IMR-90 (cell line): ENCODE data around the gene PAIP1. TPM values are rescaled to one million over a fixed set of nuclear protein-coding genes. Genes with fewer than 3 reads are reported as not detected.

ENCODE experiments used
- ATAC-seq: fragments of 200-7000 bp; cut with Tn5 transposase; 2 replicates; pipeline ENCODE4 v1.9.1; 2020; ENCODE audit warnings: low read depth, mild to moderate bottlenecking, moderate library complexity
- BruUV-seq: library from RNA; stranded (reverse); fragments of 400-500 nt; replicated peaks from 2 replicates; lab custom pipeline; 2021; lab: Mats Ljungman, UMichigan
- CTCF ChIA-PET: fragments of 300-600 bp; formaldehyde crosslinking; extraction: SDS; loops from one replicate; lab custom pipeline; 2021; ENCODE audit warnings: antibody characterized with exemption; lab: Yijun Ruan, JAX
- POLR2A ChIA-PET: fragments of 300-600 bp; sonication (Branson Sonifier 250); formaldehyde crosslinking; loops from one replicate; lab custom pipeline; 2022; ENCODE audit warnings: antibody characterized with exemption; ENCODE audit not compliant: unreplicated experiment; lab: Charles Lee
- DNase-seq: peaks from one replicate; pipeline ENCODE4 v3.0.0; 2013
- H2AFZ ChIP-seq: replicated peaks from 2 replicates; pipeline ENCODE3; 2013; ENCODE audit warnings: low read length, mild to moderate bottlenecking; ENCODE audit not compliant: poor library complexity
- H2AK5ac ChIP-seq: 2 replicates; pipeline ENCODE4 v1.6.1; 2013; ENCODE audit warnings: low read depth, low read length, inconsistent platforms
- H2AK9ac ChIP-seq: replicated peaks from 2 replicates; pipeline ENCODE3; 2013; ENCODE audit warnings: mild to moderate bottlenecking, low read depth, low read length, moderate library complexity; ENCODE audit not compliant: poor library complexity
- H2BK120ac ChIP-seq: 2 replicates; pipeline ENCODE4 v1.6.1; 2013; ENCODE audit warnings: low read depth, low read length, inconsistent platforms
- H2BK15ac ChIP-seq: 3 replicates; pipeline ENCODE4 v1.6.1; 2013; ENCODE audit warnings: low read depth, low read length, inconsistent platforms
- H2BK20ac ChIP-seq: 2 replicates; pipeline ENCODE4 v1.6.1; 2013; ENCODE audit warnings: low read depth, mild to moderate bottlenecking, inconsistent platforms, low read length, moderate library complexity
- H2BK5ac ChIP-seq: 2 replicates; pipeline ENCODE4 v1.6.1; 2013; ENCODE audit warnings: mild to moderate bottlenecking, low read depth, low read length, inconsistent platforms; ENCODE audit not compliant: poor library complexity, severe bottlenecking
- H3K14ac ChIP-seq: replicated peaks from 2 replicates; pipeline ENCODE4 v1.6.1; 2013; ENCODE audit warnings: low read depth, low read length, inconsistent platforms
- H3K18ac ChIP-seq: 2 replicates; pipeline ENCODE4 v1.6.1; 2013; ENCODE audit warnings: low read depth, low read length, control low read depth
- H3K23ac ChIP-seq: 2 replicates; pipeline ENCODE4 v1.6.1; 2013; ENCODE audit warnings: low read depth, low read length, inconsistent platforms
- H3K27ac ChIP-seq: 2 replicates; pipeline ENCODE4 v1.5.1; 2013; ENCODE audit warnings: mild to moderate bottlenecking, control low read depth, low read length; ENCODE audit not compliant: insufficient read depth
- H3K27me3 ChIP-seq: 2 replicates; pipeline ENCODE4 v1.6.1; 2013; ENCODE audit warnings: low read length; ENCODE audit not compliant: control insufficient read depth, insufficient read depth
- H3K36me3 ChIP-seq: 2 replicates; pipeline ENCODE4 v1.6.1; 2013; ENCODE audit warnings: low read length, mixed read lengths; ENCODE audit not compliant: control insufficient read depth, insufficient read depth
- H3K4ac ChIP-seq: 2 replicates; pipeline ENCODE4 v1.6.1; 2013; ENCODE audit warnings: low read depth, low read length, inconsistent platforms
- H3K4me1 ChIP-seq: 2 replicates; pipeline ENCODE4 v1.6.1; 2013; ENCODE audit warnings: low read length, mixed read lengths; ENCODE audit not compliant: control insufficient read depth, insufficient read depth
- H3K4me2 ChIP-seq: 2 replicates; pipeline ENCODE4 v1.6.1; 2013; ENCODE audit warnings: low read depth, mild to moderate bottlenecking, control low read depth, low read length, moderate library complexity
- H3K4me3 ChIP-seq: 2 replicates; pipeline ENCODE4 v1.5.1; 2013; ENCODE audit warnings: low read depth, mild to moderate bottlenecking, control low read depth, low read length, moderate library complexity; ENCODE audit not compliant: insufficient read depth
- H3K56ac ChIP-seq: 2 replicates; pipeline ENCODE4 v1.6.1; 2013; ENCODE audit warnings: low read length, inconsistent platforms; ENCODE audit not compliant: insufficient read depth; ENCODE audit errors: extremely low read depth
- H3K79me1 ChIP-seq, 2 experiments: 2 replicates each; pipeline ENCODE4 v1.6.1; 2013; ENCODE audit warnings: low read length in 2 of 2, inconsistent platforms in 1 of 2, low read depth in 1 of 2
- H3K9ac ChIP-seq: 2 replicates; pipeline ENCODE4 v1.6.1; 2013; ENCODE audit warnings: low read depth, low read length, control low read depth
- H3K9me1 ChIP-seq: 2 replicates; pipeline ENCODE4 v1.6.1; 2013; ENCODE audit warnings: low read length, inconsistent platforms; ENCODE audit not compliant: insufficient read depth
- H3K9me3 ChIP-seq: 2 replicates; pipeline ENCODE4 v1.6.1; 2013; ENCODE audit warnings: low read length; ENCODE audit not compliant: control insufficient read depth, insufficient read depth
- H4K20me1 ChIP-seq: 2 replicates; pipeline ENCODE4 v1.6.1; 2013; ENCODE audit warnings: low read length, inconsistent platforms; ENCODE audit not compliant: insufficient read depth
- H4K5ac ChIP-seq: 2 replicates; pipeline ENCODE4 v1.6.1; 2013; ENCODE audit warnings: mild to moderate bottlenecking, low read depth, low read length, control low read depth
- H4K8ac ChIP-seq, 2 experiments: 2 replicates each; pipeline ENCODE4 v1.6.1; 2013; ENCODE audit warnings: low read depth in 2 of 2, low read length in 2 of 2, control low read depth in 1 of 2, inconsistent platforms in 1 of 2
- H4K91ac ChIP-seq: 2 replicates; pipeline ENCODE4 v1.6.1; 2013; ENCODE audit warnings: low read depth, low read length, inconsistent platforms; ENCODE audit not compliant: insufficient read depth
- BHLHE40 ChIP-seq: fragments of 150-350 bp; IDR thresholded peaks from 2 replicates; pipeline ENCODE4 v1.6.1; 2016; ENCODE audit warnings: mild to moderate bottlenecking, low read depth, low read length
- CEBPB ChIP-seq: IDR thresholded peaks from 2 replicates; pipeline ENCODE4 v1.6.1; 2012; ENCODE audit warnings: low read depth, low read length, improper control_type of control experiment
- CHD1 ChIP-seq: IDR thresholded peaks from 2 replicates; pipeline ENCODE4 v1.6.1; 2012; ENCODE audit warnings: low read depth, low read length, improper control_type of control experiment
- ELK1 ChIP-seq: fragments of 150-350 bp; IDR thresholded peaks from 2 replicates; pipeline ENCODE4 v1.6.1; 2016; ENCODE audit warnings: low read depth, mild to moderate bottlenecking, low read length, moderate library complexity, borderline replicate concordance
- FOS ChIP-seq: fragments of 150-350 bp; IDR thresholded peaks from 2 replicates; pipeline ENCODE4 v1.6.1; 2016; ENCODE audit warnings: low read depth, low read length
- MAFK ChIP-seq: IDR thresholded peaks from 2 replicates; pipeline ENCODE4 v1.6.1; 2012; ENCODE audit warnings: low read depth, low read length, improper control_type of control experiment
- MAZ ChIP-seq: IDR thresholded peaks from 2 replicates; pipeline ENCODE4 v1.6.1; 2012; ENCODE audit warnings: low read depth, mild to moderate bottlenecking, low read length, improper control_type of control experiment, moderate library complexity, borderline replicate concordance
- MXI1 ChIP-seq: IDR thresholded peaks from 2 replicates; pipeline ENCODE4 v1.6.1; 2012; ENCODE audit warnings: low read depth, mild to moderate bottlenecking, low read length, moderate library complexity, borderline replicate concordance
- NFE2L2 ChIP-seq: fragments of 150-350 bp; IDR thresholded peaks from 2 replicates; pipeline ENCODE4 v1.6.1; 2016; ENCODE audit warnings: low read depth, mild to moderate bottlenecking, low read length
- POLR2A ChIP-seq: IDR thresholded peaks from 2 replicates; pipeline ENCODE4 v1.6.1; 2012; ENCODE audit warnings: mild to moderate bottlenecking, low read depth, low read length
- RAD21 ChIP-seq: IDR thresholded peaks from 2 replicates; pipeline ENCODE4 v1.6.1; 2012; ENCODE audit warnings: low read length, improper control_type of control experiment
- RCOR1 ChIP-seq: IDR thresholded peaks from 2 replicates; pipeline ENCODE4 v1.6.1; 2012; ENCODE audit warnings: mild to moderate bottlenecking, low read length, improper control_type of control experiment; ENCODE audit not compliant: insufficient replicate concordance
- RFX5 ChIP-seq: IDR thresholded peaks from 2 replicates; pipeline ENCODE4 v1.8.0; 2012; ENCODE audit warnings: low read depth, mild to moderate bottlenecking, low read length, moderate library complexity
- SMC3 ChIP-seq: fragments of 150-350 bp; IDR thresholded peaks from 2 replicates; pipeline ENCODE4 v1.6.1; 2016; ENCODE audit warnings: low read depth, mild to moderate bottlenecking, antibody characterized with exemption, low read length, moderate library complexity
- USF2 ChIP-seq: fragments of 150-350 bp; IDR thresholded peaks from 2 replicates; pipeline ENCODE4 v1.6.1; 2017; ENCODE audit warnings: mild to moderate bottlenecking, antibody characterized with exemption, low read length, low read depth
- WGBS, 2 experiments: methylation state at CpG; one replicate each; pipeline versions ENCODE4 v1.1.5 to v1.1.7; 2013; ENCODE audit warnings: missing lambda C conversion rate in 2 of 2; ENCODE audit not compliant: insufficient read length in 1 of 2; ENCODE audit errors: extremely low coverage in 2 of 2; 5-methylcytosine and 5-hydroxymethylcytosine counted together
- dilution Hi-C: fragments of 300-500 bp; cut with HindIII; formaldehyde crosslinking; loops from one replicate; pipeline ENCODE4 v1.14.3; 2018; ENCODE audit warnings: low sequenced_read_pairs; ENCODE audit not compliant: unreplicated experiment
- in situ Hi-C: fragments of 300-500 bp; cut with MboI; formaldehyde crosslinking; loops from 3 replicates; pipeline ENCODE4 v1.14.3; 2019; ENCODE audit warnings: low sequenced_read_pairs, inconsistent platforms, mixed read lengths
- intact Hi-C: fragments of 100-400 bp; cut with micrococcal nuclease; formaldehyde crosslinking; loops from 2 replicates; pipeline ENCODE4 v1.10.0; 2022
- polyA plus RNA-seq, 3 experiments: library from polyadenylated mRNA; depleted of rRNA; stranded (reverse); fragments of >200 nt; gene quantifications; 2 replicates each; pipeline ENCODE4 v1.2.3, GENCODE V29; 2012; ENCODE audit warnings: low replicate concordance in 1 of 3
- total RNA-seq: library from RNA; depleted of rRNA; stranded (reverse); fragments of >200 nt; gene quantifications from 2 replicates; pipeline ENCODE4 v1.2.3, GENCODE V29; 2012
- TF ChIP-seq, protein P1 (sequence below): conservative IDR thresholded peaks from 2 replicates; pipeline ENCODE4 v1.5.1; 2012; ENCODE audit warnings: mild to moderate bottlenecking, low read depth, low read length, improper control_type of control experiment

The PAIP1 gene
- total and polyA plus RNA-seq, 2 of the 4 experiments (the other 2 are of a cell fraction): 59.1 to 123 TPM

DNA sequence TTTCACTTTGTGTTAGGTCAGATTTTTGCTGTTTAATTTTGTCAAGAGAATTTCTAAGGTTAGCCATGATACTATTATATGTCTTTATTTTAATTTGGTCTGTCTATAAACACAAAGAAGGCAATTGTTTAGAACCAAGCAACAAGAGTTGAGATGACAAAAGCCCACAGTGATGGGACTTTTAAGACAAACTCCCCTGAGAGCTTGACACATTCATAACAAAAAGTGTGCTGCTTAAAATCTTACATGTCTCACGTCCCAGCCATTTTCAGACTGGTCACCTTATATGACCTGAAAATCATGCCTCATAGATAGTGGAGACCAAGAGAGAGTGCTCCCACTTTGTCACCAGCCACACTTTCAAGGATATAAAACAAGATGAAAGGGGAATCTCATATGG, 24.5 kb upstream of the PAIP1 start:
- Histone ChIP-seq H4K91ac (no peak overlapping the region), H3K79me1 (no peaks in the 10 kb centered on the region), H3K36me3 (no peaks in the 10 kb centered on the region), H3K9ac (no peak overlapping the region), H3K4me3 (no peak overlapping the region), H2AK9ac (no peak overlapping the region), H4K8ac (no peak overlapping the region), H3K9me1 (no peaks in the 10 kb centered on the region), H3K4me2 (no peak overlapping the region), H3K18ac (no peak overlapping the region), H3K14ac (no peak overlapping the region), H3K27ac (no peak overlapping the region), H2AFZ (no peak overlapping the region), H3K56ac (no peak overlapping the region), H3K4me1 (no peaks in the 10 kb centered on the region), H2BK120ac (no peak overlapping the region), H3K9me3 (no peaks in the 10 kb centered on the region), H4K5ac (no peak overlapping the region), H4K20me1 (no peaks in the 10 kb centered on the region), H2BK5ac (no peak overlapping the region), H3K27me3 (no peaks in the 10 kb centered on the region), H2BK15ac (no peak overlapping the region), H3K23ac (no peak overlapping the region), H2BK20ac (no peak overlapping the region), H3K4ac (no peak overlapping the region), H2AK5ac (no peak overlapping the region)
- WGBS, 2 experiments: no CpG with 5 or more reads among the region's 1 CpG
- ChIA-PET CTCF (no interaction called here), POLR2A (no interaction called here)
- BruUV-seq: no TSS peak
- no peak for DNase-seq
- ATAC-seq: no peak
- dilution Hi-C loops: no loop called here
- intact Hi-C loops: no loop called here
- no peak for TF ChIP-seq USF2
- no peak for TF ChIP-seq CHD1
- TF ChIP-seq MAZ: no peak
- TF ChIP-seq RFX5: no peak
- TF ChIP-seq CEBPB: no peak
- no peak for TF ChIP-seq POLR2A
- no peak for TF ChIP-seq NFE2L2
- TF ChIP-seq ELK1: no peak
- TF ChIP-seq FOS: no peak
- TF ChIP-seq, protein P1, sequence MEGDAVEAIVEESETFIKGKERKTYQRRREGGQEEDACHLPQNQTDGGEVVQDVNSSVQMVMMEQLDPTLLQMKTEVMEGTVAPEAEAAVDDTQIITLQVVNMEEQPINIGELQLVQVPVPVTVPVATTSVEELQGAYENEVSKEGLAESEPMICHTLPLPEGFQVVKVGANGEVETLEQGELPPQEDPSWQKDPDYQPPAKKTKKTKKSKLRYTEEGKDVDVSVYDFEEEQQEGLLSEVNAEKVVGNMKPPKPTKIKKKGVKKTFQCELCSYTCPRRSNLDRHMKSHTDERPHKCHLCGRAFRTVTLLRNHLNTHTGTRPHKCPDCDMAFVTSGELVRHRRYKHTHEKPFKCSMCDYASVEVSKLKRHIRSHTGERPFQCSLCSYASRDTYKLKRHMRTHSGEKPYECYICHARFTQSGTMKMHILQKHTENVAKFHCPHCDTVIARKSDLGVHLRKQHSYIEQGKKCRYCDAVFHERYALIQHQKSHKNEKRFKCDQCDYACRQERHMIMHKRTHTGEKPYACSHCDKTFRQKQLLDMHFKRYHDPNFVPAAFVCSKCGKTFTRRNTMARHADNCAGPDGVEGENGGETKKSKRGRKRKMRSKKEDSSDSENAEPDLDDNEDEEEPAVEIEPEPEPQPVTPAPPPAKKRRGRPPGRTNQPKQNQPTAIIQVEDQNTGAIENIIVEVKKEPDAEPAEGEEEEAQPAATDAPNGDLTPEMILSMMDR: no peak
- TF ChIP-seq RCOR1: no peak
- no peak for TF ChIP-seq SMC3
- no peak for TF ChIP-seq MXI1
- TF ChIP-seq RAD21: no peak
- TF ChIP-seq BHLHE40: no peak
- no peak for TF ChIP-seq MAFK
- in situ Hi-C loops: no loop called here
